Stimulated activated CD4-positive, alpha-beta T cell treated with anti-CD3 and anti-CD28 coated beads, Interleukin-15, amount 100 ng/mL, for 48 hours (primary cell): Measurements from ENCODE around the gene SARNP.
"Not testable (repeated sequence)": the region's sequence is repeated elsewhere in the genome, so short reads cannot be mapped to it uniquely, and the experiment has no call there.

Source experiments
- DNase-seq, 2 donors: peaks; one replicate each; pipeline ENCODE4 v3.0.0-alpha.2; 2020; ENCODE audit warnings: low read depth in 2 of 2

SARNP gene, protein sequence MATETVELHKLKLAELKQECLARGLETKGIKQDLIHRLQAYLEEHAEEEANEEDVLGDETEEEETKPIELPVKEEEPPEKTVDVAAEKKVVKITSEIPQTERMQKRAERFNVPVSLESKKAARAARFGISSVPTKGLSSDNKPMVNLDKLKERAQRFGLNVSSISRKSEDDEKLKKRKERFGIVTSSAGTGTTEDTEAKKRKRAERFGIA

DNA sequence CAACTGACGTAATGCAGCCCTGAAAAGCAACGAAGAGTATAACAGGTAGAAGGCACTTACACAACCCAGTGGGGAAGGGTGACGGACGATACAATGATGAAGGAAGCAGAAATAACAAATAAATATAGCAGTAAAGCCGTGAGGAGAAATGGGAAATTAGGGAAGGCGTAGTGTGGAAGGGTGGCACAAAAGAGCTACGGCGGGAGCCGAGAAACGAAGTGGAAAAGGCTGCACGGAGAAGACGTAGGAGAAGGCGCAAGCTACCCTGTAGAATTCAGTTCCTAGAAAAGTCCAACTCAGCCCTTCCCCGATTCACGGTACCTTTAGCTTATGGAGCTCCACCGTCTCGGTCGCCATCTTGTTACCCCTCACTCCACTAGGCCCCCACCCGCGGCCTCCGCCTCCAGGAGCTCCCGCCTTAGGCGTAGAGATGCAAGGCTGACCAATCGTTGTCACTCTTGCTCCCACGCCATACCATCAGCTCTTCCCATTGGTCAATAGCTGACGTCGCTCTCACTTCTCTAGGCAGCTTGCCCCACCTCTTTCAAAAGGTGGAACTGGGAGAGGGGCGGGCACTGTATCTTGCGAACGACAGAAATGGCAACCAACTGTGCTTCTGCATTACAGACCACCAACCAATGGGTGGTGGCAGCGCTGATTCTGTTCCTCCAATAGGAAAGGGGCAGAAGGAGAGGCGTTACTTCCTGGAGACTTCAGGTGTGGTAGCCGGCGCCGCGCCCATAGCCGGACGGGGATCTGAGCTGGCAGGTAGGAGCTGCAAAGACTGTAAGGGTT lies at the start of gene SARNP, which contains the start of gene ORMDL2:
TSS of gene SARNP (minus strand) at position 380 of the 795 bp plus-strand sequence. CDS start at position 357, 23 bp downstream.
TSS of gene ORMDL2 (plus strand) at position 697 of the 795 bp plus-strand sequence. CDS start 959 bp downstream, outside the sequence.
- DNase-seq, result peak; percentile 95 to 96

DNA sequence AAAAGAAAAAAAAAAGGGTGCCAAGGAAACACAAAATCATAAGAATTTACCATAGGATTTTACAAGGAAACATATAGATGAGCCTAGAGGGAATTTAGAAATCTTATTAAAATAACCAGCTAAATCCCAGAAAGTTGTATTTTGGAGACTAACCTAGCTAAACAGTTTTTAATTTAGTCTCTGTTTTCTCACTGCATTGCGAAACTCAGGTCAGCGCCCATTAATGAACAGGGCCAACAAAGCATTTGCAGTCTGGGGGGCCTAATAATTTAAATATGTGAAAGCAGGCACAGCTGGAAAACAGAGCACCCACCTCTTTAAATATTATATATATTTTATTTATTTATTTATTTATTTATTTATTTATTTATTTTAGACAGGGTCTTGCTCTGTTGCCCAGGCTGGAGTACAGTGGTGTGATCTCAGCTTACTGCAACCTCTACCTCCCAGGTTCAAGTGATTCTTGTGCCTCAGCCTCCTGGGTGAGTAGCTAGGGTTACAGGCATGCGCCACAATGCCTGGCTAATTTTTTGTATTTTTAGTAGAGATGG lies 49.0 kb upstream of the SARNP start:
- not testable (repeated sequence) for DNase-seq

DNA sequence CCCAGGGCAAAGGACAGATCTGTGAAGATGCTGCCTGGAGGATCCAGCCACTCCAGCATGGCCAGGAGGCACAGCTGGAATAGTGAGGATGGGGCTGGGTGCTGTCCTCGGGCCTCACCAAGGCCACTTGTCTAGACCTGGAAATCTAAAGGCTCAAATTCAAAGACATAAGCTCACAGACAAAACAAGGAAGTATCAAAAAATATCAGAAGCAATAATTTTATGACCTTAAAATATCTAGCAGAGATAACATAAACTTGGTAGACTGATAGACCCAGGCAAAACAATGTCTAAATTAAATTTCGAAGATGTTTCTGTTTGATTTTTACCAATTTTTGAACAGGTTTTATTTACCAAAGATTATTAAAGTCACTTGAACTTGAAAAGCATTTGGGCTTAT lies 47.8 kb upstream of the SARNP start:
- no peak for DNase-seq

DNA sequence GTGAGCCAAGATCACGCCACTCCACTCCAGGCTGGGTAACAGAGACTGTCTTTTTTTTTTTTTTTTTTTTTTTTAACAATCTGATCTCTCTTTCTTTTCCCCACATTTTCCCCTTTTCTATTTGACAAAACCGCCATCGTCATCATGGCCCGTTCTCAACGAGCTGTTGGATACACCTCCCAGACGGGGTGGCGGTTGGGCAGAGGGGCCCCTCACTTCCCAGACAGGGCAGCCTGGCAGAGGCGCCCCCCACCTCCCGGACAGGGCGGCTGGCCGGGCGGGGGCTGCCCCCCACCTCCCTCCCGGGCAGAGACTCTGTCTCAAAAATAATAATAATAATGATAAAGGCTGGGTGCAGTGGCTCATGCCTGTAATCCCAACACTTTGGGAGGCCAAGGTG lies 45.4 kb upstream of the SARNP start:
- not testable (repeated sequence) for DNase-seq

DNA sequence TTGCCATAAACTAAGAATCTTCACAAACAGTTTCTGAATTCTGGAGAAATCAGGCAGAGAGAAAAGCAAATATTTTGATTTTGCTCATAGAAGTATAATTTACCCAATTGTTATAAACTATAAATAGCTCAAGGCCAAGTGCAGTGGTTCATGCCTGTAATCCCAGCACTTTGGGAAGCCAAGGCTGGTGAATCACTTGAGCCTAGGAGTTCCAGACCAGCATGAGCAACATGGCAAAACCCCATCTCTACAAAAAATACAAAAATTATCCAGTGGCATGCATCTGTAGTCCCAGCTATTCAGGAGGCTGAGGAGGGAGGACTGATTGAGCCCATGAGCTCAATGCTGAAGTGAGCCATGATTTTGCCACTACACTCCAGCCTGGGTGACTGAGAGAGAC lies 44.8 kb upstream of the SARNP start:
- no peak for DNase-seq

DNA sequence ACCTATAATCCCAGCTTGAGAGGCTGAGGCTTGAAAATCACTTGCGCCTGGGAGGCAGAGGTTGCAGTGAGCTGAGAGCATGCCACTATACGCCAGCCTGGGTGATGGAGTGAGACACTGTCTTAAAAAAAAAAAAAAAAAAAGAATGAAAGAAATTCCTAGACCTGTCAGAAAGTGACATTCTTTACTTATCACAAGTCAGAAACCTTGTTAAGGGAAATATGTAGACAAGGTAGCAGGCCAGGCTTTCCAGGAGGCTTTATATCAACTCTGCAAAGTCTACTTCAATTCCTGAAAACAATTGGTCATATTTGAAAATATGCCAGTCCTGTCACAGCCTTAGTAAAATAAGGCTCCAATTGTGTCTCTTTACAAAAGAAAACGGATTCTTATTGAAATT lies 44.3 kb upstream of the SARNP start:
- DNase-seq, result no peak

DNA sequence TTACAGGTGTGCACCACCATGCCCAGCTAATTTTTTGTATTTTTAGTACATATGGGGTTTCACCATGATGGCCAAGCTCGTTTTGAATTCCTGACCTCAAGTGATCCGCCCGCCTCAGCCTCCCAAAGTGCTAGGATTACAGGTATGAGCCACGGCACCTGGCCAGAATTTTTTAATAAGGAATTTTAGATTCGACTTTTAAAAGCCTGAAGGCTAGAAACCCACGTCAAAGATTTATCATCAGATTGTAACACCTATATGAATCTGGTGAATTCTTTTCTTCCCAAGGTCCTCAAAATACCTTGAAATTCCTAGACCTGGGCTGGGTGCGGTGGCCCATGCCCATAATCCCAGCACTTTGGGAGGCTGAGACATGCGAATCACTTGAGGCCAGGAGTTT lies 43.9 kb upstream of the SARNP start:
- DNase-seq, result no peak

DNA sequence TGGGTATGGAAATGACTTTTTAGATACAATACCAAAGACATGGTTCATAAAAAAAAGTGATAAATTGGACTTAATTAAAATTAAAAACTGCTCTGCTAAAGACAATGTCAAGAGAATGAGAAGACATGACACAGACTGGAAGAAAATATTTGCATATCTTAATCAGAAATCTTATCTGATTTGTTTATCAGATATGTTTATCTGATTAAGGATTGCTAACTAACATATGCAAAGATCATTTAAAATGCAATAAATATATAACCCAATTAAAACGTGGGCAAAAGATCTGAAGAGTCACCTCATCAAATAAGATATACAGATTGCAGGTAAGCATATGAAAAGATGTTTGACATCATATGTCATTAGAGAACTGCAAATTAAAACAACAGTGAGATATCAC lies 35.2 kb upstream of the SARNP start:
- DNase-seq, result no peak

DNA sequence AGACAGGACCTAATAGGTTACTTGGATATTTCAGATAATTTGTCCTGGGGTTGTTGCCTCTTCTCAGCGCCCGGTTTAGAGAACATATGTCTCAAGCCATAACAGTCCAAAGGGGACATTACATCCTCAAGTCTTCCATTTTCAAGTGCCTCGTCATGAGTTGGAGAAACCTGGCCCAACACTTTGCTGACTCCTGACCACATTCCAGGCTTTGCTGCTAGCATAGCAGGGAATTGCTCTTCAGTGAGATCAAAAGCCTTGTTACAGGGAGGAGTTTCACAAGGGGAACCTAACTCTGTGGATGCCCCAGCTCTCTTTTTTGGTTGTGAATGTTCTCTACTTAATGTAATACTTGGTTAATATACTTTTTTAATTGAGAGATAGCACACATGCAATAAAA lies 33.4 kb upstream of the SARNP start:
- DNase-seq, result no peak

DNA sequence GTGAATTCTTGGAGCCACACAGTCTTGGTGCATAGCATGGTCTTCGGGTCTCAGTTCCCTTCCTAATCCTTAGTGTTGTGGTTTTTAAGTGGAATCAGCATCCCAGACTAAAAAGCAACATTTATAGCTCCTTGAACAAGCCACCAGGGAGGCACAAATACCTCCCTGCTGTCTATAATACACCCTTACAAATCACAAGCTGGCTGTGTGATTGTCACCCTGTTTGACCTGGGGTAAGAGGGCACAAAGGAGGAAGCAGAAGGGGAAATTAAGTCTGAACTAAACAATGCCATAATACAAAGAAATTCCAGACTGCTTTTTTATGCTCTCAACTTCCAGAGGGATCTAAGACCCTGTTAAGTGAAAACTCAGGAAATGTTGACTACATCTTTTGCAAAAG lies 32.9 kb upstream of the SARNP start:
- no peak for DNase-seq

DNA sequence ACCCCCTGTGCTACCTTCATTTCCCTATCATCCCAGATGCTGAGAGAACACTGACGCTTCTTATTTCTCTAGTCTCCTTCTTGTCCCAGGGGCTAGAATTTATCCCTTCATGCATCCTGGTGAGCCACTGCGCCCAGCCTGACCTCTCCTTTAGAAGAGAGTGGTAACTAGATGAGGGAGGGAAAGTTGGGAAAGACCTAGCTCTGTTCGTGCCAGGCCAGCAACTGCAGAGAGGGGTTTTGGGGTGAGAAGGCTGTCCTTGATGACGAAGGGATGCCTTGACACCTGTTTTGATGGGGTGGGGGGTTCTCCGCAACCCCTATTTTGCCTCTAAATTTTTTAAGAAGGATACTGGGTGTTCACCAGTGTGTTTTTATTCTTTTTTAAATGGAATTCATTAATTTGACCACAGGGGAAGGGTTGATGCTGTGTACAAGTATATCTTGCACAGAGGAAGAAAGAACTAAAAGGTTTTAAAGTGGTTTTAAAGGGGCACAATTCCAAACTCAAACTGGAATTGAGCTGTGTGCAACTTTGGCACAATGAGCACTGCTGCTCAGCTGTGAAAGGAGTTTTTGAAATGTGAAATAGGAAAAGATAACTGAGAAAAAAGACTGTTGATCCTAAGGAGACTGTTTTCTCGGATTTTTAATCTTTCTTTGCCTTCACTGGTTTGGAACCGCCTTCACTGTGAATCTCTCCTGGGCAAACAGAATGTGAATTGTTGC lies 32.3 kb upstream of the SARNP start:
- DNase-seq, result no peak

DNA sequence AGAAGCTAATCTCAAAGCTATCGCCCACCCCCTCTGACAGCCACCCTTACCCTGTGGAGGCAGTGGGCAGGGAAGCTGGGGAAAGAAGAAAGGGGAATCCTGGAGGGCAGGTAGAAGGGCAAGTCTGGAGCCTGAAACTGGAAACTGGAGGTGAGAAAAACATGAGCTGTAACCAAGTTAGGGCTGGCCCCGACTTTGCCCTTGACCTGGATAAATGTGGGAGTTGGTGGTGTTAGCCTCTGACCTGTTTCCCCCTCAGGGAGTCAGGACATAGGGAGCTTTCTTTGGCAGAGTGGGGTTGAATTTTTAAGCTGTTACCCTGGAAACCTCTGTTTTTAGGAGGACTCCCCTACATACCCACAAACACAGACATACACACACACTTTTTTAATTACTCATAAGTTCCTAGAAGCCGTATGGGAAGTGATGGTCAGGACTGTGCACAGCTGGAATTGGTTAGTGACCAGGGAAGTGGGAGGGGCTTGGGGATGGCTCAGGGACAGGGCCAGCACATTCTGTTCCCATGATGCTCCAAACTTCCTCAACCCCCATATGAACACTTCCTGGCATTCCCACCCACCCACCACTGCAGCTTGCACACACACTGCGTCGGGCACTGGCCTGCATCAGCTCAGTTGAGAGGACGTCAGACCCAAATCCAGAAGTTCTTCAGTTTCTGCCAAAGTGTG lies 30.2 kb upstream of the SARNP start:
- DNase-seq, result no peak

DNA sequence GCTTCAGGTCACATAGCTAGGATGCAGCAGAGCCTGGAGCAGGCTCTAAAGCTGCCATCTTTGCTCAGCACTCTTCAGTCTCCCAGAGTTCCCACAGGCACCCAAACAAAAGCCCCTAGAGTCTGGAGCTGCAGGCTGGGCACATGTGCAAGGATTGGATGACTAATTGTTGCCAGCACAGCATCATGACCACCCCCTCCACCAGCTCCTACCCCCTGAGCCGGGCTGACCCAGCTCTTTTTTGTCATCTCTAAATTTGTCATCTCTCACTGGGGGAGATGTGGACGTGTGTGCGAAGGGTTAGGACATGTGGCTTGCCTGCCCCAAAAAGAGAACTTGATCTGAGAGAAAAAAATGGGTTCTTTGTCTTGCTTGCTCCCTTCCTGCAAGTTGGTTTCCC lies 29.5 kb upstream of the SARNP start:
- DNase-seq, result peak in 1 of 2 donors; percentile 26

DNA sequence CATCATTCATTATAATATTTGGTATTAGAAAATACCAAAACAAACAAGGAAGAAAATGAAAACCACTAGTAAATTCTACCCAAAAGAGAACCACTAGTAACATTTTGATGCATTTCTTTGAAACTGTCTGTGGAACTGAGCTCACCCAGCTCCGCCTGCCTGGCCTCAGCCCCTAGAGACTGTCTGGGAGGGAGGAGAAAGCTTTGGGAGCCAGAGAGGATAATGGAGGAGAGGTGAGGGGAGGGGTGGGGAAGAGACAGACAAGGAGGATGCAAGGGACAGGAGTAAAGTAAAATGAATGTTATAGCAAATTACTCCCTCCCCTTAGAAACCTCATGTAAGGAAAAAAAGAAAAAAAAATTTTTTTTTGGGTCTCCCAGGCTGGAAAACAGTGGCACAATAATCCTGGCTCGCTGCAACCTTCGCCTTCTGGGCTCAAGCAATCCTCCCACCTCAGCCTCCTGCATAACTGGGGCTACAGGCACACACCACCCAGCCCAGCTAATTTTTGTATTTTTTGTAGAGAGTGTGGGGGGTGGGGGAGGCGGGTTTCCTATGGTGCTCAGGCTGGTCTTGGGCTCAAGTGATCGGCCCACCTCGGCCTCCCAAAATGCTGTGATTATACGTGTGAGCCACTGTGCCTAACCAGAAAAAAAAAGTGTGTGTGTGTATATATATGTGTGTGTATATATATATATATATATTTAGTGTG lies 28.4 kb upstream of the SARNP start:
- DNase-seq, result no peak

DNA sequence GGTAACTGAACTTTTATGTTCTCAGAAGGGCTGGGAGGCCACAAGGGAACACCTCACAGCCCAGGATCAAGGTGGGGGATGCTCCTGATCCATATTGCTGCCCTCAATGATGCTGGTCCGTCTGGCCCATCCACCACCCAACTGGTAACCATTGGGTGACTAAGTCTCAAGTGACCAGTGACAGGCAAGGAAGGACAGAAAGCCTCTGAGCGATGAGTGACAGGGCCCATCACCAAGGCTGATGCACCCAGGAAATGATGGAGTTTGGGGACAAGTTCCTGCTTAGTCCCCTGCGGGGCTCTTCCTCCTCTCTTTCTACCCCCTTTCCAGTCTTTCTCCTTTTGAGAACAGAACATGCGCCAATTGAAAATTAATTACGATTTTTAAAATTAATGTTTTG lies 27.8 kb upstream of the SARNP start:
- no peak for DNase-seq

DNA sequence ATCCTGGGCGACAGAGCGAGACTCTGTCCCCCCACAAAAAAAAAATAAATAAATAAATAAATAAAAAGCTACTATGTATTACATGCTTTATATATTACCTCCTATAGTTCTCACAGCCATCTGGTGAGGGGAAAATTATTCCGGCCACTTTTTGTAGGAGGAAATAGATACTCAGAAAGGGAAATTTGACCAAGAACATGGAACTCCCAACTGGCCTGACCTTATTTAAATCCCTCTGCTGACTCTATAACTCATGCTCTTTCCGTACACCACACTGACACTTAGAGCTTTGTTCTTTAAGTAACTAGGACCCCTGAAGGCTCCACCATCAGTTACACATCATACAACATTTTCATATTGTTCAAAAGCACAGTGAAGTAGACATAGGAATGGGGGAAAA lies 27.4 kb upstream of the SARNP start:
- no peak for DNase-seq

DNA sequence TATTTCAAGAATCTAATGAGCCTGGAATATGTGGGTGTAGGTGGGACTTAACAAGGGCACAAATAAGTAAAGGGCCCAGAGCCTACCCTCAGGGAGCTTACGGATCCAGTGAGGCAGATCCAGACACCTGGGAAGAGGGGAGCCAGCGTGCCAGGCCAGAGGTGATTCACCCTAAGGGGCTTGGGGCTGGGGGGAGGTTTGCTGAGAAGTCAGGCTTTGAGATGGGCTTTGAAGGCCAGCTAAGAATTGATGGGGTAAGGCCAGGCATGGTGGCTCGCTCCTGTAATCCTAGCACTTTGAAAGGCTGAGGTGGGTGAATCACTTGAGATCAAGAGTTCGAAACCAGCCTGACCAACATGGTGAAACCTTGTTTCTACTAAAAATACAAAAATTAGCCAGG lies 25.9 kb upstream of the SARNP start:
- no peak for DNase-seq

DNA sequence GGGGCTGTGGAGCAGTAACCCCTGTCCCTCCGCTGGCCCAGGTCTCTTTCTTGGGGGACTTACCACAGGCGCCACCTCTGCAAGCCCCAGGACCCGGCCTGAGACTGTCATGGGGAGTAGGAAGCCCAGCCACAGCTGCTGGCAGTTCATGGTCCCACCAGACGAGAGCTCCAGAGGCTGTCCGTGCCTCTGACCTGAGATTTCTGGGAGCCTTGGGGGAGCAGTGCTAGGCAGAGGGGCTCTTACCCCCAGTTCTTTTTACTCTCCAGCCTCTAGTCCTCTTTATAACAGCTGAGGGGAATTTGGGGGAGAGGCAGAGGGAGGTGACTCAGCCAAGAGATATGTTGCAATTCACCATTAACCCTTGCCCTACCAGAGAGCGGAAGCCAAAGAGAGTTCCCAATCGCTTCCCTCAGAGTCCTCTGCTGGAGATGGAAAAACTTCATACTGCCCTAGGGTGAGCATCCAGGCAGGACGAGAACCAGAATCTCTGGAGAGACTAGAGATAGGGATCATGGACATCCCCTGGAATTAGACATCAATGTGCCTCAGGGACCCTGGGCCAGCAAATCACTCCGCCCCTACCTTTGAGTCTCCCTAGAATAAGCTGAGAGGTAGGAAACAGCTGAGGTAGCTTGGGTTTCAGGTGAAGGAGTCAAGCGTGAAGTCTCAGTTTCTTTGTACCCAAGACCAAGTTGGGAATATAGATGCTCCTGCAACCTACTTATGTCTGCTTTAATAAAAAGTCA lies 25.3 kb upstream of the SARNP start, which contains the start of gene MMP19:
TSS of gene MMP19 (minus strand) at position 256 of the 749 bp plus-strand sequence. CDS start at position 150, 106 bp downstream.
- DNase-seq, result no peak

DNA sequence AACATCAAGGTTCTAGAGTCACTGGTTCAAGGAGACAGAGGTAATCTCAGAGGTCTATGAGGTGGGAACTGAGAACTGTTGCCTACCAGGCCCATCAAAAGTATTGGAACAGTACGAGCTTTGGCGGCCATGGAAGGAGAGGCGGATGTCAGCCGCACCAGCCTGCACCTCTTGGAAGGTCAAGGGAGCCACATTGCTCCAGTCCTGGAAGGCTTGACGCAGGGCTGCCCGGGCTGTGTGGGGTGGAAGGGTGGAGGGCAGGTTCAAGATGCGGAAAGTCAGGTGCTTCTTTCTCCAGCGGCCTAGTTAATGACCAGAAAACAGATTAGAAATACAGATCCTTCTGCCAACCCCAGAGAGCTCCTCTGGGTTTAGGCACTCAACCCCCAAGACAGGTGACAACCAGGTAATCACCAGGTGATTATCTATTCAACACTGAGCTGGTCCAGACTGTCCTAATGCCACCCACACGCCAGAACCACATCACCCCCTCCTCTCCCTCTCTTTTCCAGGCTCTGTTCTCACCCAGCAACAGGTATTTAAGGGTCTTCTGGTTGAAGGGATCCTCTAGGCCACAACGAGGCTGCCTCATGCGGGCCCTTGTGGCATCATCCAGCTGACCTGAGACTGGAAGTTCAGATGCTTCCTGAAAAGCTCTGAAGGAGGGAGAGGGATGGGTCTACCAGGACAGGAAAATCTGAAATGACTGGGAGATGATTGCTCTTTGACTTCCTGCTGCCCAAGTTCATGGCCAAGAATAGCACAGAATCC lies 23.2 kb upstream of the SARNP start:
- DNase-seq, result no peak
